PC-3 (cell line): ENCODE data around the gene FLNB. TPM values are rescaled to one million over a fixed set of nuclear protein-coding genes. Genes with fewer than 3 reads are reported as not detected.

Source experiments
- ATAC-seq: fragments of 200-7000 bp; cut with Tn5 transposase; 2 replicates; pipeline ENCODE4 v1.9.1; 2020; ENCODE audit warnings: mild to moderate bottlenecking, moderate library complexity
- BruUV-seq: library from RNA; stranded (reverse); fragments of 400-500 nt; replicated peaks from 2 replicates; lab custom pipeline; 2021; lab: Mats Ljungman, UMichigan
- CTCF ChIA-PET: fragments of 300-600 bp; sonication (Branson Sonifier 250); formaldehyde crosslinking; loops from one replicate; lab custom pipeline; 2022; ENCODE audit warnings: antibody characterized with exemption; lab: Charles Lee
- POLR2A ChIA-PET: fragments of 300-600 bp; sonication (Branson Sonifier 250); formaldehyde crosslinking; loops from one replicate; lab custom pipeline; 2022; ENCODE audit warnings: antibody characterized with exemption; ENCODE audit not compliant: unreplicated experiment; lab: Charles Lee
- DNase-seq: peaks from one replicate; pipeline ENCODE4 v3.0.0-alpha.2; 2015
- H2AFZ ChIP-seq: fragments of 300-600 bp; sonication (generic); 2 replicates; pipeline ENCODE4 v1.6.0; 2016; ENCODE audit warnings: antibody characterized with exemption, low read length
- H3F3A ChIP-seq: fragments of 300-600 bp; sonication (generic); one replicate; pipeline ENCODE4 v1.6.0; 2017; ENCODE audit warnings: antibody characterized with exemption, low read length, control low read depth, mild to moderate bottlenecking; ENCODE audit not compliant: unreplicated experiment
- H3K27ac ChIP-seq: fragments of 300-600 bp; sonication (generic); 2 replicates; pipeline ENCODE4 v1.5.1; 2016; ENCODE audit warnings: mild to moderate bottlenecking, low read length
- H3K27me3 ChIP-seq: fragments of 300-600 bp; sonication (generic); 2 replicates; pipeline ENCODE4 v1.6.1; 2016; ENCODE audit warnings: low read length, mixed read lengths
- H3K36me3 ChIP-seq: fragments of 300-600 bp; sonication (generic); 2 replicates; pipeline ENCODE4 v1.6.1; 2016; ENCODE audit warnings: low read depth, mixed run types, low read length, mixed read lengths
- H3K4me1 ChIP-seq: fragments of 300-600 bp; sonication (generic); 2 replicates; pipeline ENCODE4 v1.5.1; 2016; ENCODE audit warnings: low read length; ENCODE audit not compliant: insufficient read depth
- H3K4me2 ChIP-seq: fragments of 300-600 bp; sonication (generic); 2 replicates; pipeline ENCODE4 v1.6.0; 2016; ENCODE audit warnings: low read length
- H3K4me3 ChIP-seq: fragments of 300-600 bp; sonication (generic); 2 replicates; pipeline ENCODE4 v1.5.1; 2016; ENCODE audit warnings: mild to moderate bottlenecking, low read length, mixed read lengths
- H3K79me2 ChIP-seq: fragments of 300-600 bp; sonication (generic); 2 replicates; pipeline ENCODE4 v1.6.1; 2017; ENCODE audit warnings: low read length, mixed read lengths
- H3K9ac ChIP-seq: fragments of 300-600 bp; sonication (generic); 2 replicates; pipeline ENCODE4 v1.6.0; 2016; ENCODE audit warnings: mild to moderate bottlenecking, low read length
- H3K9me2 ChIP-seq: fragments of 300-600 bp; sonication (generic); replicated peaks from 2 replicates; pipeline ENCODE4 v1.6.1; 2016; ENCODE audit warnings: mixed run types, low read length, mixed read lengths
- H3K9me3 ChIP-seq: fragments of 300-600 bp; sonication (generic); 2 replicates; pipeline ENCODE4 v1.6.1; 2016; ENCODE audit warnings: low read length, mixed read lengths
- H4K20me1 ChIP-seq: fragments of 300-600 bp; sonication (generic); 2 replicates; pipeline ENCODE4 v1.6.1; 2016; ENCODE audit warnings: low read length, mixed read lengths
- CTCF ChIP-seq: fragments of 300-600 bp; sonication (generic); conservative IDR thresholded peaks from 2 replicates; pipeline ENCODE4 v1.5.1; 2017; ENCODE audit warnings: antibody characterized with exemption, low read depth, mild to moderate bottlenecking, low read length
- EZH2 ChIP-seq: fragments of 300-600 bp; sonication (generic); IDR thresholded peaks from one replicate; pipeline ENCODE4 v1.6.1; 2017; ENCODE audit warnings: antibody characterized with exemption, mild to moderate bottlenecking, low read length; ENCODE audit not compliant: unreplicated experiment
- EZH2phosphoT487 ChIP-seq: fragments of 300-600 bp; sonication (generic); IDR thresholded peaks from 2 replicates; pipeline ENCODE4 v1.6.1; 2018; ENCODE audit warnings: mild to moderate bottlenecking, antibody characterized with exemption, low read length, borderline replicate concordance
- intact Hi-C: fragments of 100-400 bp; cut with micrococcal nuclease; formaldehyde crosslinking; loops from 2 replicates; pipeline ENCODE4 v1.9.0; 2023
- total RNA-seq: library from RNA; depleted of rRNA; stranded (reverse); fragments of >200 nt; gene quantifications from 2 replicates; pipeline ENCODE4 v1.2.3, GENCODE V29; 2014

The FLNB gene
- total RNA-seq, 1 experiment from 2014 or later = 505 TPM

GRCh38 chr3:58038675-58039292 is 30.6 kb downstream of the FLNB start:
- H3K27me3 ChIP-seq = no peaks in the 10 kb centered on the region
- CTCF ChIA-PET = no interaction called here
- H3K9me2 ChIP-seq = no peaks in the 10 kb centered on the region
- ATAC-seq (peak; percentile 3; the same call in 1 of the 2 replicates), DNase-seq (peak; percentile 37)
- H3K79me2 ChIP-seq = peaks cover 100% of the 10 kb centered on the region
- H3K27ac ChIP-seq = peak overlapping the region; percentile 75
- peak overlapping the region; percentile 67 for H3K4me2 ChIP-seq
- POLR2A ChIA-PET = no interaction called here
- peaks cover 92% of the 10 kb centered on the region for H3K4me1 ChIP-seq
- no peak overlapping the region for H3K9ac ChIP-seq
- H3F3A ChIP-seq = peaks cover 6% of the 10 kb centered on the region
- intact Hi-C loops = no loop called here
- H3K36me3 ChIP-seq = peaks cover 14% of the 10 kb centered on the region; the same call in 1 of the 2 replicates
- H3K4me3 ChIP-seq = no peak overlapping the region
- TF ChIP-seq EZH2phosphoT487 (no peak), EZH2 (no peak), CTCF (no peak)
- H2AFZ ChIP-seq = no peak overlapping the region
- no peaks in the 10 kb centered on the region for H3K9me3 ChIP-seq
- peaks cover 80% of the 10 kb centered on the region for H4K20me1 ChIP-seq
- BruUV-seq = no TSS peak

- H3K79me2 ChIP-seq = peaks cover 100% of the 10 kb centered on the region
- peaks cover 7% of the 10 kb centered on the region; the same call in 1 of the 2 replicates for H3K36me3 ChIP-seq
- no peaks in the 10 kb centered on the region for H3K9me2 ChIP-seq
- no peaks in the 10 kb centered on the region for H3K27me3 ChIP-seq
- intact Hi-C loops = no loop called here
- H3F3A ChIP-seq = peaks cover 6% of the 10 kb centered on the region
- DNase-seq = no peak
- peak overlapping the region; percentile 12 for H3K9ac ChIP-seq
- no peaks in the 10 kb centered on the region for H3K9me3 ChIP-seq
- no peak overlapping the region for H2AFZ ChIP-seq
- peaks cover 76% of the 10 kb centered on the region for H4K20me1 ChIP-seq
- ATAC-seq = no peak
- ChIA-PET POLR2A (no interaction called here), CTCF (no interaction called here)
- BruUV-seq = no TSS peak
- H3K4me1 ChIP-seq = peaks cover 94% of the 10 kb centered on the region
- H3K27ac ChIP-seq = peak overlapping the region; percentile 75
- H3K4me2 ChIP-seq = peak overlapping the region; percentile 67
- TF ChIP-seq EZH2phosphoT487 (no peak), EZH2 (no peak), CTCF (no peak)
- peak overlapping the region; percentile 16; the same call in 1 of the 2 replicates for H3K4me3 ChIP-seq
These were observed 31.4 kb downstream of the FLNB start for GRCh38 chr3:58039601-58040000.
